ENCODE results near the gene SGK2. TPM values are rescaled to one million over a fixed set of nuclear protein-coding genes. Genes with fewer than 3 reads are reported as not detected.

The SGK2 gene
- total RNA-seq, 1 donor from 2014 or later, result 0.56 TPM

DNA sequence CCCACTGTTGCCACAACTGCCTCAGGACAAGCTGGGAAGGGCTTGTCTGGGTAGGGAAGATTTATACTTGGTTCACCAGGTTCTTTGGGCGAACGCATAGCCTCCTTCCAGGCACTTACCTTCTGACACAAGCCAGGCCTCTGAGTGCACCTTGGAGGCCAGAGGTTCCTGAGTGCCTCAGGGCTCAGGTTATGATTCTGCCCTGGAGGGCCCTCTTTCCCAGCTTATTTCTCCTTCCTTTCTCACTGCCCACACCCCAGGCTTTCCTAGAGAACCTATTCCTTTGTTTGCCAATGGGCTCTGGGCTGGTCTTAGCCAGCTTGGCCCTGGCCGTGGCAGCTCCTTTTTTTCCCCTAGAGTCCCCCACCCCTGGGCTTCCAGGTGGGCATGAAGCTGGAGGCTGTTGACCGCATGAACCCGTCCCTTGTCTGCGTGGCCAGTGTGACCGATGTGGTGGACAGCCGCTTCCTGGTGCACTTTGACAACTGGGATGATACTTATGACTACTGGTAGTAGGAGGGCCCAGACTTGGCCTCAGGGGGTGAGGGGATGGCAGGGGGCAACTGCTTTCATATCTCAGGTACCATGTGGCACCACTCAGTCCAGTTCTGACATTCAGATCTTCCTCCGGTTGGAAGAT, 26.3 kb upstream of the SGK2 start:
- no peaks in the 10 kb centered on the region for H3K9me3 Mint-ChIP-seq (ENCODE audit: unreplicated experiment)
- DNase-seq, result no peak
- TF ChIP-seq, protein P1, sequence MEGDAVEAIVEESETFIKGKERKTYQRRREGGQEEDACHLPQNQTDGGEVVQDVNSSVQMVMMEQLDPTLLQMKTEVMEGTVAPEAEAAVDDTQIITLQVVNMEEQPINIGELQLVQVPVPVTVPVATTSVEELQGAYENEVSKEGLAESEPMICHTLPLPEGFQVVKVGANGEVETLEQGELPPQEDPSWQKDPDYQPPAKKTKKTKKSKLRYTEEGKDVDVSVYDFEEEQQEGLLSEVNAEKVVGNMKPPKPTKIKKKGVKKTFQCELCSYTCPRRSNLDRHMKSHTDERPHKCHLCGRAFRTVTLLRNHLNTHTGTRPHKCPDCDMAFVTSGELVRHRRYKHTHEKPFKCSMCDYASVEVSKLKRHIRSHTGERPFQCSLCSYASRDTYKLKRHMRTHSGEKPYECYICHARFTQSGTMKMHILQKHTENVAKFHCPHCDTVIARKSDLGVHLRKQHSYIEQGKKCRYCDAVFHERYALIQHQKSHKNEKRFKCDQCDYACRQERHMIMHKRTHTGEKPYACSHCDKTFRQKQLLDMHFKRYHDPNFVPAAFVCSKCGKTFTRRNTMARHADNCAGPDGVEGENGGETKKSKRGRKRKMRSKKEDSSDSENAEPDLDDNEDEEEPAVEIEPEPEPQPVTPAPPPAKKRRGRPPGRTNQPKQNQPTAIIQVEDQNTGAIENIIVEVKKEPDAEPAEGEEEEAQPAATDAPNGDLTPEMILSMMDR (IDR thresholded peaks at IDR 0.05; ENCODE audit: partially characterized antibody, unreplicated experiment), result no peak
- H3K36me3 Mint-ChIP-seq (ENCODE audit: unreplicated experiment), result no peaks in the 10 kb centered on the region
- H3K4me1 Mint-ChIP-seq (ENCODE audit: low read depth, unreplicated experiment), result no peaks in the 10 kb centered on the region
- H3K27me3 Mint-ChIP-seq (ENCODE audit: unreplicated experiment), result peaks cover 7% of the 10 kb centered on the region
- H3K4me3 Mint-ChIP-seq (ENCODE audit: unreplicated experiment), result no peak overlapping the region
- H3K27ac Mint-ChIP-seq (ENCODE audit: unreplicated experiment), result no peak overlapping the region

DNA sequence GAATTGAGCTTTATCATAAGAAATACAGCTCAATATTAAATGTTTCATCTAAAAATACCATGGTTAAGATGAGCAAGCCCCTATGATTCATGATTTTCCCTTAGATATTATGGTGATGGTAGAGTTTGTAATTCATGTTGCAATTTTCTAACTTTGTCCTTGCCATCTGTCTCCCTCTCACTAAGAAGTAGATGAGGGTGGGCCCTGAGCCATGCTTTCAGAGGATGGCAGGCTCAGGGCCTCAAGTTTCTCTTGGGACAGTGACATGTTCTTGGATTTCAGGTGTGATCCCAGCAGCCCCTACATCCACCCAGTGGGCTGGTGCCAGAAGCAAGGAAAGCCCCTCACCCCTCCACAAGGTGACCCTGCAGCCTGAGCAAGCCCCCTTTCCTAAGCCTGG, 25.8 kb upstream of the SGK2 start:
- TF ChIP-seq, protein P1 (IDR thresholded peaks at IDR 0.05; ENCODE audit: partially characterized antibody, unreplicated experiment), result no peak
- Mint-ChIP-seq H3K27ac (ENCODE audit: unreplicated experiment) (no peak overlapping the region), H3K27me3 (ENCODE audit: unreplicated experiment) (peaks cover 7% of the 10 kb centered on the region), H3K9me3 (ENCODE audit: unreplicated experiment) (no peaks in the 10 kb centered on the region), H3K4me1 (ENCODE audit: low read depth, unreplicated experiment) (no peaks in the 10 kb centered on the region), H3K36me3 (ENCODE audit: unreplicated experiment) (no peaks in the 10 kb centered on the region), H3K4me3 (ENCODE audit: unreplicated experiment) (no peak overlapping the region)
- DNase-seq, result no peak

DNA sequence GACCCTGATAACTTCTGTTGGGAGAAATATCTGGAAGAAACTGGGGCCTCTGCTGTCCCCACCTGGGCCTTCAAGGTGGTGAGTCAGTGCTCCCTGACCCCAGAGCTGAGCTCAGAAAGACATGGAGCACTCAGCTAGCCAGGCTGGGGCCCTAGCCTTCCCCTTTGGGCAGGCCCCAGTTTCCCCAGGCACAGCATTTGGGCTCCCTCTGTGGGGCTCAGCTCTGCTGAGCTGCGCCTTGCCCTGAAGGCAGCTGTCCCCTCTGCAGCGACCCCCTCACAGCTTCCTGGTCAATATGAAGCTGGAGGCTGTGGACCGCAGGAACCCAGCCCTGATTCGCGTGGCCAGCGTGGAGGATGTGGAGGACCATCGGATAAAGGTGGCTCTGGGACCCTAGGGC, 24.8 kb upstream of the SGK2 start:
- Mint-ChIP-seq H3K27me3 (ENCODE audit: unreplicated experiment) (peaks cover 7% of the 10 kb centered on the region), H3K4me3 (ENCODE audit: unreplicated experiment) (no peak overlapping the region), H3K9me3 (ENCODE audit: unreplicated experiment) (no peaks in the 10 kb centered on the region), H3K4me1 (ENCODE audit: low read depth, unreplicated experiment) (no peaks in the 10 kb centered on the region), H3K36me3 (ENCODE audit: unreplicated experiment) (no peaks in the 10 kb centered on the region), H3K27ac (ENCODE audit: unreplicated experiment) (no peak overlapping the region)
- DNase-seq, result no peak
- TF ChIP-seq, protein P1 (IDR thresholded peaks at IDR 0.05; ENCODE audit: partially characterized antibody, unreplicated experiment), result no peak

DNA sequence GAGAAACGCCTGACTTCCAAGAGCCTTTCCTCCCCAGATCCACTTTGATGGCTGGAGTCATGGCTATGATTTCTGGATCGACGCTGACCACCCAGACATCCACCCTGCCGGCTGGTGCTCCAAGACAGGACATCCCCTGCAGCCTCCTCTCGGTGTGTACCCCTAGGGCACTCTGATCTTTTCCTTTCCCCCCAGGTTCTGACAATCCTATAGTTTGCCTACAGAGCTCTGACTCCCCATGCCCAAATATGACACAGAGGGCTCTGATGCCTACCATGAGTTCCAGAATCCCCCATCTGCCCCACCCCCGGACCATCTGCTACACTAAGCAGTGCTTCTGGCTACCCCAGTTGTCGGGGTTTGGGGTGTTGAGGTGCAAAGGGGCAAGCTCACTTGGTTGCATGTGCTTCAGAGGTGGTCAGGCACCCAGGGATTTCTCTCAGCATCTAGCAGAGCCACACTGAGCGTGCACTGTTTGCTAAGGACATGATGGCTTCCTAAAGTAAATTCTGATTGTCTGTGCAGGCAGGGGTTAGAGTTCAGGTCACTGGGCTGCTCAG, 24.0 kb upstream of the SGK2 start:
- no peak for DNase-seq
- TF ChIP-seq, protein P1 (IDR thresholded peaks at IDR 0.05; ENCODE audit: partially characterized antibody, unreplicated experiment), result no peak
- Mint-ChIP-seq H3K27me3 (ENCODE audit: unreplicated experiment) (peaks cover 2% of the 10 kb centered on the region), H3K9me3 (ENCODE audit: unreplicated experiment) (no peaks in the 10 kb centered on the region), H3K4me3 (ENCODE audit: unreplicated experiment) (no peak overlapping the region), H3K4me1 (ENCODE audit: low read depth, unreplicated experiment) (no peaks in the 10 kb centered on the region), H3K27ac (ENCODE audit: unreplicated experiment) (peak overlapping the region; percentile 28), H3K36me3 (ENCODE audit: unreplicated experiment) (no peaks in the 10 kb centered on the region)

DNA sequence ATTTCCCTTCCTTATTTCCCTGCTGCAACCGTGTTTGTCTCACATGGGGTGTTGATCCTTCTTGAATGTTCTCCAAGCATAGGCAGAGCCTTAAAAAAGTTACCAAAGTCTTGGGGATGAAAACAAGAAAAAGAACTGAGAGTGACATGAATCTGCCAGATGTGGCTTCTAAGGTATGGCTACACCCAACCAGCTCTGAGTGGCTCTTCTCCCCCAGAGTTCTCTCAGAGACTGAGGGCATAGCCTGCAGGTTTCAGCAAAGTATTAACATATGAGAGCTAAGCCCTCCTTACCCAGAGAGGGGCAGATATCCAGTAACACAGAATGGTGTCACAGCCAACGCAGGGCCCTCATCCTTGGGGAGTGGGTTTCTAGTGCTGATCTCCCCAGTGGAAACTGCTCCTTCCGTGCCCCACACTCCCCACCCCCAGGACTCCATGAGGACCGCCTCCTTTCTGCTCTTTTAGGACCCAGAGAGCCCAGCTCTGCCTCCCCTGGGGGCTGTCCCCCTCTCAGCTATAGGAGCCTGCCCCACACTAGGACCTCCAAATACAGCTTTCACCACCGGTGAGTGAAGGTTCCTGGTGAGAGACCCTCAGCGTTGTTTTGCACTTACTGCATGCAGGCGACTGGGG, 23.3 kb upstream of the SGK2 start:
- no peaks in the 10 kb centered on the region for H3K36me3 Mint-ChIP-seq (ENCODE audit: unreplicated experiment)
- H3K4me1 Mint-ChIP-seq (ENCODE audit: low read depth, unreplicated experiment), result no peaks in the 10 kb centered on the region
- no peak overlapping the region for H3K27ac Mint-ChIP-seq (ENCODE audit: unreplicated experiment)
- no peak overlapping the region for H3K4me3 Mint-ChIP-seq (ENCODE audit: unreplicated experiment)
- peaks cover 2% of the 10 kb centered on the region for H3K27me3 Mint-ChIP-seq (ENCODE audit: unreplicated experiment)
- DNase-seq, result no peak
- TF ChIP-seq, protein P1 (IDR thresholded peaks at IDR 0.05; ENCODE audit: partially characterized antibody, unreplicated experiment), result no peak
- no peaks in the 10 kb centered on the region for H3K9me3 Mint-ChIP-seq (ENCODE audit: unreplicated experiment)
